Heart right ventricle (tissue), 16 donors: ENCODE measurements around the gene F2. TPM values are rescaled to one million over a fixed set of nuclear protein-coding genes. Genes with fewer than 3 reads are reported as not detected.

Experiments used
- ATAC-seq, 8 donors: fragments of 200-7000 bp; cut with Tn5 transposase; one replicate each; pipeline ENCODE4 v1.9.1; 2020; ENCODE audit warnings: mild to moderate bottlenecking in 8 of 8, moderate library complexity in 8 of 8, moderate number of reproducible peaks in 1 of 8
- DNase-seq, 2 donors: peaks; one replicate each; pipeline ENCODE4 v3.0.0-alpha.2; 2020
- H3K27ac ChIP-seq, 10 donors: fragments of 200-600 bp; sonication (generic) in 2 of 10; one replicate each; pipeline versions ENCODE4 v1.5.0 to v1.8.0; 2020 to 2022; ENCODE audit warnings: mild to moderate bottlenecking in 3 of 10
- H3K27me3 ChIP-seq, 7 donors: fragments of 200-600 bp; one replicate each; pipeline ENCODE4 v1.8.0; 2021 to 2022; ENCODE audit warnings: mild to moderate bottlenecking in 2 of 7
- H3K36me3 ChIP-seq, 9 donors: fragments of 200-600 bp; sonication (generic) in 1 of 9; one replicate each; pipeline versions ENCODE4 v1.5.0 to v1.8.0; 2020 to 2022; ENCODE audit warnings: mild to moderate bottlenecking in 2 of 9
- H3K4me1 ChIP-seq, 9 donors: fragments of 200-600 bp; sonication (generic) in 1 of 9; one replicate each; pipeline versions ENCODE4 v1.5.0 to v1.8.0; 2020 to 2022; ENCODE audit warnings: mild to moderate bottlenecking in 4 of 9
- H3K4me3 ChIP-seq, 10 donors: fragments of 200-600 bp; sonication (generic) in 2 of 10; one replicate each; pipeline versions ENCODE4 v1.5.0 to v1.8.0; 2020 to 2022; ENCODE audit warnings: mild to moderate bottlenecking in 7 of 10, moderate library complexity in 2 of 10
- H3K9me3 ChIP-seq, 11 donors: fragments of 200-600 bp in 10 of 11; sonication (generic) in 2 of 11; one replicate each; pipeline versions ENCODE4 v1.5.0 to v1.8.0; 2013 to 2022; ENCODE audit warnings: mild to moderate bottlenecking in 2 of 11, control low read depth in 1 of 11, moderate library complexity in 1 of 11
- WGBS, 2 donors: extraction: QIAGEN DNeasy Blood & Tissue Kit; methylation state at CpG; one replicate each; pipeline ENCODE4 v1.1.7; 2013; ENCODE audit warnings: inconsistent platforms in 1 of 2; 5-methylcytosine and 5-hydroxymethylcytosine counted together
- intact Hi-C, 10 donors: fragments of 100-400 bp; cut with DNase I; formaldehyde crosslinking; loops; one replicate each; pipeline versions ENCODE4 v1.11.1 to v1.14.2; 2022
- polyA plus RNA-seq, 2 donors: library from polyadenylated mRNA; stranded (reverse); fragments of 200-250 nt; gene quantifications; one replicate each; pipeline ENCODE4 v1.2.3, GENCODE V29; 2013
- total RNA-seq, 10 donors: library from RNA; stranded (reverse); fragmentation: NEBNext Ultra II Directional in 3 of 10; extraction: Animal tissue kit (Norgen Biotek cat#: 25700) in 3 of 10; gene quantifications; one replicate each; pipeline versions ENCODE4 v1.2.1 to v1.2.4, GENCODE V29; 2021 to 2023
- TF ChIP-seq, protein P1 (sequence below), 9 donors: fragments of 200-600 bp; sonication (generic) in 2 of 9; IDR thresholded peaks; one replicate each; pipeline versions ENCODE4 v1.5.0 to v1.8.0; 2021 to 2022; ENCODE audit warnings: antibody characterized with exemption in 9 of 9, mild to moderate bottlenecking in 5 of 9, moderate library complexity in 1 of 9
- donor health status: Arrhythmogenic right ventricular cardiomyopathy.
- donor health status: ischemic (EF 13 %, LVEDD 7.1; RV severe dilation, severe dysfunction).
- donor health status: healthy with polysubstance abuse.
- donor health status: DM: no; HTN: yes; CAD: no.
- donor health status: DM: no; HTN: no; CAD: no.
- donor health status: ischemic (EF 25% LVEDD 6.9; RV normal size, moderate dysfunction).
- donor health status: ischemic (EF 25% LVEDD 5.7; RV mildly dilated, moderate dysfunction).
- donor health status: healthy.
- donor health status: DM: yes; HTN: yes; CAD: no.
- donor health status: Ischemic cardiomyopathy.
- donor health status: ischemic (EF 35%, LVEDD 5.7; RV mildly dilated, moderate dysfunction).
- donor health status: nonischemic (EF 11% LVEDD 7.7; RV severe dilation, severe dysfunction).
- donor health status: DM: yes; HTN: yes; CAD: no.
- donor health status: PGD.
- donor health status: ischemic (EF 29% LVEDD 5.4; RV normal size, mild dysfunction).
- donor health status: nonischemic (EF 23%, LVEDD 6.1; RV moderate dilation, normal function).

The F2 gene
- total and polyA plus RNA-seq, 12 donors: 0.04 to 0.31 (median 0.19) TPM; not detected in 8

DNA sequence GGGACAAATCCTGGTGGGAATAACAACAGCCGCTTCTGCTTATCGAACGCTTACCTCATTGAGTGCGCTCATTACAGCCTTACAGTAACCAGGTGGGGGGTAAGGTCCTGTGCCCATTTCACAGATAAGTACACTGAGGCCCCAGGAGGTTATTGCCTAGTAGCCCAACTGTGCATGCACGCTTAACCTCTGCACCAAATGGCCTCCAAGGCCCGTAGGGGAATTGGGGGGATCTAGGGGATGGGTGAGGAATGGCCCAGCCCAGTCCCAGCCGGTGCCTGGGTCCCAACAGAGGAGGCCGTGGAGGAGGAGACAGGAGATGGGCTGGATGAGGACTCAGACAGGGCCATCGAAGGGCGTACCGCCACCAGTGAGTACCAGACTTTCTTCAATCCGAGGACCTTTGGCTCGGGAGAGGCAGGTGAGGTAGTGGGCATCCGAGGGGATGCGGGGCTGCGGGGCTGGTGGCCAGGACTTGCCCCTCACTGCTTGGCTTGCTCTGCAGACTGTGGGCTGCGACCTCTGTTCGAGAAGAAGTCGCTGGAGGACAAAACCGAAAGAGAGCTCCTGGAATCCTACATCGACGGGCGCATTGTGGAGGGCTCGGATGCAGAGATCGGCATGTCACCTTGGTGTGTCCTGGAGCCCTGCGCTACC is 7.3 kb downstream of the F2 start:
- Histone ChIP-seq H3K27ac (no peak overlapping the region), H3K4me3 (no peak overlapping the region), H3K36me3 (no peaks in the 10 kb centered on the region), H3K27me3 (no peaks in the 10 kb centered on the region), H3K4me1 (no peaks in the 10 kb centered on the region), H3K9me3 (no peaks in the 10 kb centered on the region)
- no peak for ATAC-seq
- 91 to 94% methylated on average over 26 of the region's 26 CpGs for WGBS, 2 donors
- TF ChIP-seq, protein P1, sequence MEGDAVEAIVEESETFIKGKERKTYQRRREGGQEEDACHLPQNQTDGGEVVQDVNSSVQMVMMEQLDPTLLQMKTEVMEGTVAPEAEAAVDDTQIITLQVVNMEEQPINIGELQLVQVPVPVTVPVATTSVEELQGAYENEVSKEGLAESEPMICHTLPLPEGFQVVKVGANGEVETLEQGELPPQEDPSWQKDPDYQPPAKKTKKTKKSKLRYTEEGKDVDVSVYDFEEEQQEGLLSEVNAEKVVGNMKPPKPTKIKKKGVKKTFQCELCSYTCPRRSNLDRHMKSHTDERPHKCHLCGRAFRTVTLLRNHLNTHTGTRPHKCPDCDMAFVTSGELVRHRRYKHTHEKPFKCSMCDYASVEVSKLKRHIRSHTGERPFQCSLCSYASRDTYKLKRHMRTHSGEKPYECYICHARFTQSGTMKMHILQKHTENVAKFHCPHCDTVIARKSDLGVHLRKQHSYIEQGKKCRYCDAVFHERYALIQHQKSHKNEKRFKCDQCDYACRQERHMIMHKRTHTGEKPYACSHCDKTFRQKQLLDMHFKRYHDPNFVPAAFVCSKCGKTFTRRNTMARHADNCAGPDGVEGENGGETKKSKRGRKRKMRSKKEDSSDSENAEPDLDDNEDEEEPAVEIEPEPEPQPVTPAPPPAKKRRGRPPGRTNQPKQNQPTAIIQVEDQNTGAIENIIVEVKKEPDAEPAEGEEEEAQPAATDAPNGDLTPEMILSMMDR (IDR thresholded peaks at IDR 0.05): no peak
- DNase-seq: no peak
- intact Hi-C loops: no loop called here

DNA sequence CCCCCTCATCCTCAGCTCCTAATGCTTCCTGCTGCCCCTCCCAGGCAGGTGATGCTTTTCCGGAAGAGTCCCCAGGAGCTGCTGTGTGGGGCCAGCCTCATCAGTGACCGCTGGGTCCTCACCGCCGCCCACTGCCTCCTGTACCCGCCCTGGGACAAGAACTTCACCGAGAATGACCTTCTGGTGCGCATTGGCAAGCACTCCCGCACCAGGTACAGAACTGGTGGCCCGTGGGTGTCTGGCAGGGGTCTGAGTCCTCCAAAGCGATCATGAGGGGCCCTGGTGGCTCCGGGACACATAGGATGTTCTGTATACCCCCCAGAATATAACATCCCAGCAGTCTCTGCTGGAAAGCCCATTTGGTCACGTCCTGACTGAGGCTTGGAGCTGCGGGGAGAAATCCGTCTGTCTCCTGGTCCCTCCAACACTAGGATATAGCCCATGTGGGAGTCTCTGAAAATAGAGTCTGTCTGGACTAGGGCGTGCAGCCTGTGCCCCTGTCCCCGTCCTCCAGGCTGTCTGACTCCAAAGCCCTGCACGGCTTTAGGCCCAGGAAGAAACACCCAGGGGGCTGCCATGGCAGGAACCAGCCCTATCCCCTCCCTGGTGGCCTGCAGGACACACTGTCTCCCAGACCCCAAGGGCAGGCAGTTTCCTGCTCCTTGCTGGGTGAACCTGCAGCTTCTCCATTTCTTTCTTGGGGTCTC is 9.1 kb downstream of the F2 start:
- no peaks in the 10 kb centered on the region for H3K27me3 ChIP-seq
- intact Hi-C loops: no loop called here
- no peak overlapping the region for H3K27ac ChIP-seq
- H3K4me1 ChIP-seq: no peaks in the 10 kb centered on the region
- H3K4me3 ChIP-seq: no peak overlapping the region
- DNase-seq (no peak), ATAC-seq (no peak)
- 85 to 88% methylated on average over 17 of the region's 17 CpGs for WGBS, 2 donors
- H3K9me3 ChIP-seq: no peaks in the 10 kb centered on the region
- TF ChIP-seq, protein P1 (IDR thresholded peaks at IDR 0.05): no peak
- H3K36me3 ChIP-seq: no peaks in the 10 kb centered on the region

DNA sequence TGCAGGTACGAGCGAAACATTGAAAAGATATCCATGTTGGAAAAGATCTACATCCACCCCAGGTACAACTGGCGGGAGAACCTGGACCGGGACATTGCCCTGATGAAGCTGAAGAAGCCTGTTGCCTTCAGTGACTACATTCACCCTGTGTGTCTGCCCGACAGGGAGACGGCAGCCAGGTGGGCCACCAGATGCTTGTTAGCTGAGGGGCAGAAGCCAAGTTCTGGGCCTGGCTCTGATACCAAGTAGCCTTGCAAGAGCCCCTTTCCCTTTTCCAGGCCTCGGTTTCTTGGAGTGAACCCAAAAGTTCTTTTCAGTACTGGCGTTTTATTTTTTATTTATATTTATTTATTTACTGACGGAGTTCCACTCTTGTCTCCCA is 9.6 kb downstream of the F2 start:
- DNase-seq: no peak
- Histone ChIP-seq H3K27ac (no peak overlapping the region), H3K4me1 (no peaks in the 10 kb centered on the region), H3K9me3 (no peaks in the 10 kb centered on the region), H3K4me3 (no peak overlapping the region), H3K27me3 (no peaks in the 10 kb centered on the region), H3K36me3 (no peaks in the 10 kb centered on the region)
- ATAC-seq: no peak
- 87% methylated on average over 9 of the region's 9 CpGs for WGBS, 2 donors
- intact Hi-C loops: no loop called here
- TF ChIP-seq, protein P1 (IDR thresholded peaks at IDR 0.05): no peak

DNA sequence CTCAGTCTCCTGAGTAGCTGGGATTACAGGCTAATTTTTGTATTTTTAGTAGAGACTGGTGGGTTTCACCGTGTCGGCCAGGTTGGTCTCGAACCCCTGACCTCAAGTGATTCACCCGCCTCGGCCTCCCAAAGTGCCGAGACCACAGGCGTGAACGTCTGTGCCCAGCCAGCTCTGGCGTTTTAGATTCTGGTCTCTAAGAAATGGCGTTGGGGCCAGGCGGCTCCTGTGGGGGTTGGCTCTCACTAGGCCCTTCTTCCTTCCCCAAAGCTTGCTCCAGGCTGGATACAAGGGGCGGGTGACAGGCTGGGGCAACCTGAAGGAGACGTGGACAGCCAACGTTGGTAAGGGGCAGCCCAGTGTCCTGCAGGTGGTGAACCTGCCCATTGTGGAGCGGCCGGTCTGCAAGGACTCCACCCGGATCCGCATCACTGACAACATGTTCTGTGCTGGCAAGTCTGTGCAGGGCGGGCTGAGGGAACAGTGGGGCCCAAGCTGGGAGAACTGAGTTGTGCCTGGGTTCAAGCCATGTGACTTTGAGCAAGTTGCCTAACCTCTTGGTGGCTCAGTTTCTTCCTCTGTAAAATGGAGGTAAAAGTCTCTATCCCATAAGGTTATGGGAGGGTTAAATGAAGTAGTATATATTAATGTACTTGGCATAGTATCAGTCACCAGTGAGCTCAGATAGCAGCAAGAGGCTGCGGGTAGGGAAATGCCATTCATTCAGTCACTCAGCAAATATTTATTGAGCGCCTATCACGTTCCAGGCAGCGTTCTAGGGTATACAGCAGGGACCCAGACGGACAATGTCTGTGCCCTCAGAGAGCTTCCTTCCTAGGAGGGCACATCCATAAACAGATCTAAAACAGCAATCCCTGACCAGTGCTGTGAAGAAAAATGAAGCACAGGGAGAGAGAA is 10.4 kb downstream of the F2 start:
- WGBS, 2 donors: 82% methylated on average over 24 of the region's 24 CpGs
- no peak for DNase-seq
- Histone ChIP-seq H3K4me1 (no peaks in the 10 kb centered on the region), H3K36me3 (no peaks in the 10 kb centered on the region), H3K9me3 (no peaks in the 10 kb centered on the region), H3K27ac (no peak overlapping the region), H3K4me3 (no peak overlapping the region), H3K27me3 (no peaks in the 10 kb centered on the region)
- intact Hi-C loops: no loop called here
- TF ChIP-seq, protein P1 (IDR thresholded peaks at IDR 0.05): no peak
- peak in 1 of 8 donors; percentile 9 for ATAC-seq
